ENCODE measurements around the gene DLG2.

The DLG2 gene

DNA sequence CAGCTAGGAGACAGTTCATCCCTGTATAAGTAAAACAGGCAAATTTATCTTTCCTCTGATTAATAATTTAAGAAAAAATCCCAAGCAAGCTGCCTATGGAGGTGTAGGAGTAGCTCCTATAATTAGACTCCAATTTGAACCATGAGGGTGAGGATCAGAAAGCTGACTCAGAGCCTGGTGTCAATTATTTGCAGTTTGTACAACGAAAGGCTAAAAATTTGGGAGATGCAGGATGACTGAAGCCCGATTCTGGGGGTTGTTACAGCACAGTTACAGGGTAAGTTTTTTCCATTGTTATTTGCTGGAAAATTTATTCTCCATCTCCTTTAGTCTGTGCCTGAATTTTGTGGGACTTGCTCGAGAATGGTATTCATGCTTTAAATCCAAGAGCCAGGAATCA lies 1981.6 kb downstream of the DLG2 start:
- H3K4me3 ChIP-seq (ENCODE audit: low read depth, low read length): no peak overlapping the region
- DNase-seq (ENCODE audit: low read depth): no peak
- TF ChIP-seq, protein P1, sequence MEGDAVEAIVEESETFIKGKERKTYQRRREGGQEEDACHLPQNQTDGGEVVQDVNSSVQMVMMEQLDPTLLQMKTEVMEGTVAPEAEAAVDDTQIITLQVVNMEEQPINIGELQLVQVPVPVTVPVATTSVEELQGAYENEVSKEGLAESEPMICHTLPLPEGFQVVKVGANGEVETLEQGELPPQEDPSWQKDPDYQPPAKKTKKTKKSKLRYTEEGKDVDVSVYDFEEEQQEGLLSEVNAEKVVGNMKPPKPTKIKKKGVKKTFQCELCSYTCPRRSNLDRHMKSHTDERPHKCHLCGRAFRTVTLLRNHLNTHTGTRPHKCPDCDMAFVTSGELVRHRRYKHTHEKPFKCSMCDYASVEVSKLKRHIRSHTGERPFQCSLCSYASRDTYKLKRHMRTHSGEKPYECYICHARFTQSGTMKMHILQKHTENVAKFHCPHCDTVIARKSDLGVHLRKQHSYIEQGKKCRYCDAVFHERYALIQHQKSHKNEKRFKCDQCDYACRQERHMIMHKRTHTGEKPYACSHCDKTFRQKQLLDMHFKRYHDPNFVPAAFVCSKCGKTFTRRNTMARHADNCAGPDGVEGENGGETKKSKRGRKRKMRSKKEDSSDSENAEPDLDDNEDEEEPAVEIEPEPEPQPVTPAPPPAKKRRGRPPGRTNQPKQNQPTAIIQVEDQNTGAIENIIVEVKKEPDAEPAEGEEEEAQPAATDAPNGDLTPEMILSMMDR (conservative IDR thresholded peaks at IDR 0.05; ENCODE audit: low read depth, low read length): no peak

DNA sequence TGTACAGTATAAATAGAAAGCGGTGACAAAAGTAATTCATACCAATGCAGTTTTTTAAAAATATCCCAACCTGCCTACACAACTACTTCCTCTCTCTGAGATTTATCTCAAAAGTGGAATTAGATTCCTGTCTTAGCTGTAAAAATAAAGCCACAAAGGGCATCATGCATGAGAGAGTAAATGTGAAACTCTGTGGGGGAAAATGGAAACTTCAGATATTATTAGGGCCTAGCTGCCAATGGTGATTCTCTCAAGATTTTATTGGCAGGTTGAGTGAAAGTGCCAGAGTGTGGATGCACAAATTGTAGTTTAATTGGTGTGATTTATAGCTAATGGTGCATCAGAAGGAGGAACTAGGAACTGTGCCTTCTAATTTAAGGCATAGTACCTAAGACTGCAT lies 1984.0 kb downstream of the DLG2 start:
- DNase-seq (ENCODE audit: low read depth): no peak
- no peak overlapping the region for H3K4me3 ChIP-seq (ENCODE audit: low read depth, low read length)
- TF ChIP-seq, protein P1 (conservative IDR thresholded peaks at IDR 0.05; ENCODE audit: low read depth, low read length): no peak

DNA sequence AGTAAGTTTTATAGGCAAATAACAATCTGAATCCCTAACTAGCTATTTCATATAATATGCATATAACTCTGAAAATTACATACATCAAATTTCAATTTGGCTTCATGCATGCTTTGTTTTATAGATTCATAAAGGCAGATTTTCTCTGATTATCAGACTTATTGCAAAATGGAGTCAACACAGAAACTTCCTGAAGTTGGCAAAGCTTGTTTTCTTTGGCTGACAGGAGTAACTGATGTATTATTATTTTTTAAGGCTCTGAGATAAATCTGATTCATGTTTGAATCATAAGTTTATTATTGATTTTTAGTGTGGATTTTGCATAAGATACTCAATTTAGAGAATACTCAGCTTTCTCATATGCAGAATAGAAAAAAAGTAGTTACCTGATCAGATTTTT lies 1984.6 kb downstream of the DLG2 start:
- H3K4me3 ChIP-seq (ENCODE audit: low read depth, low read length): no peak overlapping the region
- no peak for DNase-seq (ENCODE audit: low read depth)
- TF ChIP-seq, protein P1 (conservative IDR thresholded peaks at IDR 0.05; ENCODE audit: low read depth, low read length): no peak

DNA sequence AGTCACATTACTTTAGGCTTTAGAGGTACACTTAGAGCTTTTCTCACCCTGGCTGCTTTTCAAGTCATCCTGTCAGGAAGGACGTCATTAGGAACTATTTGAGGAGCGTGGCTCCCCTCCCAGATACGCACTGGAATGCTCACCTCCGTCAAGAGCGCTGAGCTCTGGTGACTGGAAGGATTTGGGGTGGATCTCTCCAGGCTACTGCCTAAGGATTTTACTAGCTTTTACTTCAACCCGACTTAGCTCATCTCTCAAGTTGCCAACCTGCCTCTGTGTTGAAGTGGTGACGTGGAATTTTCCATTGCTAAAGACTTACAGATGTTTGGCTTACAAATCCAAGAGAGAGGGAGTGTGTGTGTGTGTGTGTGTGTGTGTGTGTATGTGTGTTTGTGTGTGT lies 1985.6 kb downstream of the DLG2 start:
- H3K4me3 ChIP-seq (ENCODE audit: low read depth, low read length): no peak overlapping the region
- TF ChIP-seq, protein P1 (conservative IDR thresholded peaks at IDR 0.05; ENCODE audit: low read depth, low read length): no peak
- DNase-seq (ENCODE audit: low read depth): no peak

DNA sequence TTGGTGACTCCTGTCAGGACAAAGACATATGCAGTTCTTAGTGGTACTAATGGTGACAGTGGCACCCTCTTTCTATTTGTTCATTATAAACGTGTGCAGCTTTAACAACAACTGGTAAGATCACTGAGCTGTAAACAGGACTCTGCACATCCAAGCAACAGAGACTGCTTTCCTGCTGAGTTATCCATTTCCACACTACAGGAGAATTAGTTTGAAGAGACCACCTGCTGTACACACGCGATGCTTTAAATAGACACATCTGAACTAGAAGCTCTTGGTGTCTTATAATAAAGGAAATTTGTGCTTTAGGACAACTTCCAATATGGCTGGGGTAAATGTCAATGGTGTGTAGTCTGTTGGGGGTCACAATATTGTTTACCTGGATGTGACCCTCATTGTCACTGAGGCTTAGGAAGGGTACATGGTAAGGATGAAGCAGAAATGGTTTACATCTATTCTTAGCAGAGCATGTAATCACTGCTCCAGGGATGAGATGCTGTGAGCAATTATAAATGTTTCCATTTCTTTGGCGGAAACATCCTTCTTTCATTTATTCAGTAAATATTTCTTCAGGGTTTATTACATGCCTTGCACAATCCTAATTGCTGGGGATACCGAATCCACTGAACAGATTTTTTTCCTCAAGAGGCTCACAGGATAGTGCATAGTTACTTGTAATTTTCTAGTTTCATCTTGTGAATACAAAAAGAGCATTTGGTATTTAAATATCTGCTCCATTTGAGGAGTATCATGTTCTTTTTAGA lies 1987.0 kb downstream of the DLG2 start:
- no peak overlapping the region for H3K4me3 ChIP-seq (ENCODE audit: low read depth, low read length)
- DNase-seq (ENCODE audit: low read depth): no peak
- TF ChIP-seq, protein P1 (conservative IDR thresholded peaks at IDR 0.05; ENCODE audit: low read depth, low read length): no peak

DNA sequence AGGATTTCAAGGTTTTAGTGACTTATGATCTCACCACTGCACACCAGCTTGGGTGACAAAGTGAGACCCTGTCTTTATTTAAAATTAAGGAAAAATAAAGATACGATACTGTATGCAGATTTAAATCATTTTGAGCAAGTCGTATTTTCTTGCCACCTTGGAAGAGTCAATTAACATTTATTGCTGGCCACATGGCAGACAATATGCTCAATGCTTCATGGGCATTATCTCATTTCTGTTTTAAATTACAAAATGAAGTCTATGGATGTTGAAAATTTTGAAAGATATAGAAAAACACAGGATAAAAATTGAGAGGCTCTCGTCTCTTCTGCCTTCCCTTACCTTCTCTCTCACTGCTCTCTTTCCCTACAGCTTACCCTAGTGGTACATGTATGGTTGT lies 1992.0 kb downstream of the DLG2 start:
- no peak for DNase-seq (ENCODE audit: low read depth)
- TF ChIP-seq, protein P1 (conservative IDR thresholded peaks at IDR 0.05; ENCODE audit: low read depth, low read length): no peak

DNA sequence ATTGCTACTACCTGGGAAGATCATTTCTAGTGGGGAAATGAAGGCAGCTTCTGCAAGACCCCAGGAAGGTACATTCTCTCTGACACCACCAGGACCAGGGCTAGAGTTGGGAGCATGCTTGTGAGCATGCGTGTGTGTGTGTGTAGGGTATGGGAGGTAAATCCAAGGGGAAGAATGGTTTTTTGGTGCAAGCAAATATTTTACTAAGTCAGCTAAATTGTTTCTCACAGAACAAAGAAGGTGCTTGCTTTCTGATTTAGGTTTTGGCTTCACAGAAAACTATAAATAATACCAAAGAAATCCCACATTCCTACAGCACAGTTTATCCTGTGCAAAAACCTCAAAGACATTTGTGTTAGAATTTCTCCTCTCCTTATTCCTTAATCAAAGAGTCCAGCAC lies 1996.9 kb downstream of the DLG2 start:
- H3K4me3 ChIP-seq (ENCODE audit: low read depth, low read length): no peak overlapping the region
- TF ChIP-seq, protein P1 (conservative IDR thresholded peaks at IDR 0.05; ENCODE audit: low read depth, low read length): no peak
- no peak for DNase-seq (ENCODE audit: low read depth)

More for the DNA sequence above, 1992.0 kb downstream of the DLG2 start:
- no peak overlapping the region for H3K4me3 ChIP-seq (ENCODE audit: low read depth, low read length)

Data from choroid plexus epithelial cell (primary cell).